ENCODE data around the gene RBM4. TPM values are rescaled to one million over a fixed set of nuclear protein-coding genes. Genes with fewer than 3 reads are reported as not detected.

Gene RBM4
- total RNA-seq, 1 donor from 2014 or later: 125 TPM

- DNase-seq: no peak
These were observed 52.9 kb downstream of the RBM4 start for GRCh38 chr11:66691311-66691980.

GRCh38 chr11:66692446-66692845, 53.9 kb downstream of the RBM4 start:
- no peak for DNase-seq

- no peak for DNase-seq
These were observed 54.4 kb downstream of the RBM4 start for GRCh38 chr11:66692871-66693331.

GRCh38 chr11:66693356-66694055, 55.0 kb downstream of the RBM4 start:
- DNase-seq: no peak

- no peak for DNase-seq
These were observed 55.5 kb downstream of the RBM4 start for GRCh38 chr11:66694056-66694410.

- peak; percentile 98 for DNase-seq
These were observed 56.3 kb downstream of the RBM4 start for GRCh38 chr11:66694732-66695207.

Other genes starting within 250 kb of the RBM4 start
- gene NPAS4, start 217.7 kb upstream of the RBM4 start, total RNA-seq: not detected in 2 replicates
- gene MRPL11, start 199.9 kb upstream of the RBM4 start, total RNA-seq: 40.7 and 61.1 TPM in 2 replicates
- gene PELI3, start 171.8 kb upstream of the RBM4 start, total RNA-seq: 3.7 and 4.9 TPM in 2 replicates
- gene DPP3, start 158.3 kb upstream of the RBM4 start, total RNA-seq: 50.5 and 71.7 TPM in 2 replicates
- gene BBS1, start 128.1 kb upstream of the RBM4 start, total RNA-seq: 28.6 and 36.8 TPM in 2 replicates
- 26.2 and 33.0 TPM in 2 replicates for gene ZDHHC24, start 92.7 kb upstream of the RBM4 start, total RNA-seq
- under 0.01 and 0.14 TPM in 2 replicates for gene ACTN3, start 91.8 kb upstream of the RBM4 start, total RNA-seq
- gene CTSF, start 70.1 kb upstream of the RBM4 start, total RNA-seq: 27.8 and 63.5 TPM in 2 replicates
- 0.17 and 0.28 TPM in 2 replicates for gene CCDC87, start 45.6 kb upstream of the RBM4 start, total RNA-seq
- gene CCS, start 45.5 kb upstream of the RBM4 start, total RNA-seq: 27.2 and 33.5 TPM in 2 replicates
- gene RBM14, start 22.1 kb upstream of the RBM4 start, total RNA-seq: 29.3 and 44.7 TPM in 2 replicates
- gene RBM4B, start 39.2 kb downstream of the RBM4 start, total RNA-seq: 24.2 and 28.4 TPM in 2 replicates
- gene SPTBN2, start 90.5 kb downstream of the RBM4 start, total RNA-seq: 36.8 and 50.4 TPM in 2 replicates
- 17.0 and 27.0 TPM in 2 replicates for gene RCE1, start 204.7 kb downstream of the RBM4 start, total RNA-seq
- 30.8 and 33.3 TPM in 2 replicates for gene LRFN4, start 218.4 kb downstream of the RBM4 start, total RNA-seq

Measured in dermis blood vessel endothelial cell (primary cell).